ENCODE results near the gene RTBDN. TPM values are rescaled to one million over a fixed set of nuclear protein-coding genes. Genes with fewer than 3 reads are reported as not detected.
"Not testable (repeated sequence)": the region's sequence is repeated elsewhere in the genome, so short reads cannot be mapped to it uniquely, and the experiment has no call there.

The RTBDN gene
- total RNA-seq, 2 donors from 2014 or later = not detected

- DNase-seq (ENCODE audit: low spot score in 2 of 2) (no peak), ATAC-seq (no peak)
Measured at GRCh38 chr19:12864721-12865715, 30.6 kb upstream of the RTBDN start.

GRCh38 chr19:12864143-12864542 lies 29.8 kb upstream of the RTBDN start:
- Mint-ChIP-seq H3K27ac (no peak overlapping the region), H3K36me3 (no peaks in the 10 kb centered on the region), H3K9me3 (no peaks in the 10 kb centered on the region)
- ATAC-seq = no peak
- DNase-seq (ENCODE audit: low spot score in 2 of 2) = no peak

More at GRCh38 chr19:12864721-12865715, 30.6 kb upstream of the RTBDN start:
- Mint-ChIP-seq H3K27ac (no peak overlapping the region), H3K36me3 (no peaks in the 10 kb centered on the region), H3K9me3 (no peaks in the 10 kb centered on the region)

GRCh38 chr19:12859546-12859945 lies 25.2 kb upstream of the RTBDN start:
- ATAC-seq = no peak
- Mint-ChIP-seq H3K27ac (no peak overlapping the region), H3K9me3 (no peaks in the 10 kb centered on the region), H3K36me3 (no peaks in the 10 kb centered on the region)
- DNase-seq (ENCODE audit: low spot score in 2 of 2) = no peak

GRCh38 chr19:12858041-12858928 lies 23.9 kb upstream of the RTBDN start:
- ATAC-seq (no peak), DNase-seq (ENCODE audit: low spot score in 2 of 2) (no peak)
- H3K36me3 Mint-ChIP-seq = no peaks in the 10 kb centered on the region
- no peak overlapping the region for H3K27ac Mint-ChIP-seq
- no peaks in the 10 kb centered on the region for H3K9me3 Mint-ChIP-seq

GRCh38 chr19:12856653-12857052 lies 22.3 kb upstream of the RTBDN start:
- Mint-ChIP-seq H3K9me3 (no peaks in the 10 kb centered on the region), H3K36me3 (no peaks in the 10 kb centered on the region), H3K27ac (no peak overlapping the region)
- ATAC-seq (no peak), DNase-seq (ENCODE audit: low spot score in 2 of 2) (no peak)

- H3K36me3 Mint-ChIP-seq = no peaks in the 10 kb centered on the region
- no peaks in the 10 kb centered on the region for H3K9me3 Mint-ChIP-seq
- peak; percentile 88 to 100 for DNase-seq (ENCODE audit: low spot score in 2 of 2)
- ATAC-seq = peak; percentile 97 to 98
- H3K27ac Mint-ChIP-seq = peak overlapping the region in 1 of 2 donors; percentile 85
Measured at GRCh38 chr19:12847159-12848139, 13.1 kb upstream of the RTBDN start.

- not testable (repeated sequence) for DNase-seq (ENCODE audit: low spot score in 2 of 2); ATAC-seq; H3K36me3 Mint-ChIP-seq; H3K27ac Mint-ChIP-seq; H3K9me3 Mint-ChIP-seq
Measured at GRCh38 chr19:12846613-12847012, 12.2 kb upstream of the RTBDN start.

GRCh38 chr19:12843999-12844732 lies 9.8 kb upstream of the RTBDN start:
- ATAC-seq = no peak
- Mint-ChIP-seq H3K27ac (no peak overlapping the region), H3K9me3 (no peaks in the 10 kb centered on the region), H3K36me3 (peaks cover 0 to 9% of the 10 kb centered on the region in 2 donors)
- no peak for DNase-seq (ENCODE audit: low spot score in 2 of 2)

- no peak for ATAC-seq
- H3K27ac Mint-ChIP-seq = no peak overlapping the region
- no peak for DNase-seq (ENCODE audit: low spot score in 2 of 2)
- peaks cover 0 to 11% of the 10 kb centered on the region in 2 donors for H3K36me3 Mint-ChIP-seq
- no peaks in the 10 kb centered on the region for H3K9me3 Mint-ChIP-seq
Measured at GRCh38 chr19:12843328-12843727, 8.9 kb upstream of the RTBDN start.

- Mint-ChIP-seq H3K36me3 (peaks cover 0 to 11% of the 10 kb centered on the region in 2 donors), H3K9me3 (no peaks in the 10 kb centered on the region), H3K27ac (no peak overlapping the region)
- DNase-seq (ENCODE audit: low spot score in 2 of 2) (no peak), ATAC-seq (no peak)
Measured at GRCh38 chr19:12842511-12842910, 8.1 kb upstream of the RTBDN start.

GRCh38 chr19:12841094-12841493 lies 6.7 kb upstream of the RTBDN start:
- Mint-ChIP-seq H3K27ac (no peak overlapping the region), H3K9me3 (no peaks in the 10 kb centered on the region), H3K36me3 (peaks cover 0 to 11% of the 10 kb centered on the region in 2 donors)
- DNase-seq (ENCODE audit: low spot score in 2 of 2) (no peak), ATAC-seq (no peak)

GRCh38 chr19:12840091-12841079 lies 6.0 kb upstream of the RTBDN start:
- H3K9me3 Mint-ChIP-seq = no peaks in the 10 kb centered on the region
- ATAC-seq (peak in 1 of 2 donors; percentile 36), DNase-seq (ENCODE audit: low spot score in 2 of 2) (peak in 1 of 2 donors; percentile 76)
- peaks cover 0 to 11% of the 10 kb centered on the region in 2 donors for H3K36me3 Mint-ChIP-seq
- H3K27ac Mint-ChIP-seq = no peak overlapping the region

- H3K36me3 Mint-ChIP-seq = peaks cover 4 to 17% of the 10 kb centered on the region in 2 donors
- H3K27ac Mint-ChIP-seq = no peak overlapping the region
- no peaks in the 10 kb centered on the region for H3K9me3 Mint-ChIP-seq
- DNase-seq (ENCODE audit: low spot score in 2 of 2) = peak in 1 of 2 donors; percentile 20
- ATAC-seq = peak in 1 of 2 donors; percentile 38
Measured at GRCh38 chr19:12838886-12839756, 4.7 kb upstream of the RTBDN start.
